Activated naive CD8-positive, alpha-beta T cell treated with anti-CD3 and anti-CD28 coated beads, Interleukin-2, amount 50 U/mL, for 24 hours (primary cell): Measurements from ENCODE around the gene SHCBP1.
"Not testable (repeated sequence)": the region's sequence is repeated elsewhere in the genome, so short reads cannot be mapped to it uniquely, and the experiment has no call there.

ENCODE experiments used
- ATAC-seq: fragments of 150-1000 bp; cut with Tn5 transposase; one replicate; pipeline ENCODE4 v1.10.0; 2021
- DNase-seq: peaks from one replicate; pipeline ENCODE4 v3.0.0; 2021
- H3K27ac Mint-ChIP-seq: one replicate; pipeline ENCODE4 v1.8.0; 2021; ENCODE audit warnings: mild to moderate bottlenecking, mixed read lengths
- H3K27me3 Mint-ChIP-seq: one replicate; pipeline ENCODE4 v1.8.0; 2021; ENCODE audit warnings: mixed read lengths
- H3K36me3 Mint-ChIP-seq: one replicate; pipeline ENCODE4 v1.8.0; 2021; ENCODE audit warnings: low read depth, mixed read lengths
- H3K4me1 Mint-ChIP-seq: one replicate; pipeline ENCODE4 v1.8.0; 2021; ENCODE audit warnings: mixed read lengths
- H3K4me3 Mint-ChIP-seq: one replicate; pipeline ENCODE4 v1.8.0; 2021; ENCODE audit warnings: mild to moderate bottlenecking, moderate library complexity, mixed read lengths
- H3K9me3 Mint-ChIP-seq: one replicate; pipeline ENCODE4 v1.8.0; 2021; ENCODE audit warnings: mixed read lengths

SHCBP1 gene

GRCh38 chr16:46624862-46625261, 3.7 kb upstream of the SHCBP1 start:
- not testable (repeated sequence) for H3K27me3 Mint-ChIP-seq, DNase-seq, H3K27ac Mint-ChIP-seq, H3K9me3 Mint-ChIP-seq, H3K4me3 Mint-ChIP-seq, H3K36me3 Mint-ChIP-seq, ATAC-seq
- peaks cover 19% of the 10 kb centered on the region for H3K4me1 Mint-ChIP-seq

GRCh38 chr16:46623707-46624106, 2.5 kb upstream of the SHCBP1 start:
- not testable (repeated sequence) for DNase-seq, H3K4me3 Mint-ChIP-seq, H3K36me3 Mint-ChIP-seq, H3K9me3 Mint-ChIP-seq, ATAC-seq, H3K27me3 Mint-ChIP-seq, H3K27ac Mint-ChIP-seq
- peaks cover 19% of the 10 kb centered on the region for H3K4me1 Mint-ChIP-seq

GRCh38 chr16:46623246-46623645, 2.1 kb upstream of the SHCBP1 start:
- not testable (repeated sequence) for H3K27me3 Mint-ChIP-seq, DNase-seq, H3K9me3 Mint-ChIP-seq, H3K4me3 Mint-ChIP-seq, ATAC-seq, H3K27ac Mint-ChIP-seq
- H3K36me3 Mint-ChIP-seq = peaks cover 10% of the 10 kb centered on the region
- peaks cover 19% of the 10 kb centered on the region for H3K4me1 Mint-ChIP-seq

- Mint-ChIP-seq H3K27me3 (no peaks in the 10 kb centered on the region), H3K4me3 (peak overlapping the region; percentile 94), H3K36me3 (peaks cover 18% of the 10 kb centered on the region), H3K27ac (no peak overlapping the region), H3K9me3 (no peaks in the 10 kb centered on the region), H3K4me1 (peaks cover 19% of the 10 kb centered on the region)
- ATAC-seq (no peak), DNase-seq (no peak)
These were observed 926 bp upstream of the SHCBP1 start for GRCh38 chr16:46621934-46622676.

GRCh38 chr16:46620266-46621005, 743 bp downstream of the SHCBP1 start:
- peaks cover 19% of the 10 kb centered on the region for H3K4me1 Mint-ChIP-seq
- no peak for ATAC-seq

GRCh38 chr16:46618516-46618915, 2.7 kb downstream of the SHCBP1 start:
- peaks cover 19% of the 10 kb centered on the region for H3K4me1 Mint-ChIP-seq
- H3K9me3 Mint-ChIP-seq = no peaks in the 10 kb centered on the region
- H3K4me3 Mint-ChIP-seq = no peak overlapping the region
- H3K27ac Mint-ChIP-seq = no peak overlapping the region
- no peaks in the 10 kb centered on the region for H3K27me3 Mint-ChIP-seq
- peaks cover 39% of the 10 kb centered on the region for H3K36me3 Mint-ChIP-seq
- ATAC-seq = no peak
- DNase-seq = no peak

More at GRCh38 chr16:46620266-46621005, 743 bp downstream of the SHCBP1 start:
- no peaks in the 10 kb centered on the region for H3K9me3 Mint-ChIP-seq
- peak; percentile 19 for DNase-seq
- H3K27me3 Mint-ChIP-seq = no peaks in the 10 kb centered on the region
- peaks cover 29% of the 10 kb centered on the region for H3K36me3 Mint-ChIP-seq
- H3K27ac Mint-ChIP-seq = peak overlapping the region; percentile 80
- H3K4me3 Mint-ChIP-seq = peak overlapping the region; percentile 94

GRCh38 chr16:46614006-46614405, 7.2 kb downstream of the SHCBP1 start:
- DNase-seq (no peak), ATAC-seq (no peak)
- Mint-ChIP-seq H3K9me3 (no peaks in the 10 kb centered on the region), H3K4me3 (no peak overlapping the region), H3K4me1 (no peaks in the 10 kb centered on the region), H3K27me3 (no peaks in the 10 kb centered on the region), H3K27ac (no peak overlapping the region), H3K36me3 (peaks cover 47% of the 10 kb centered on the region)

GRCh38 chr16:46613352-46613751, 7.8 kb downstream of the SHCBP1 start:
- peaks cover 41% of the 10 kb centered on the region for H3K36me3 Mint-ChIP-seq
- DNase-seq = no peak
- no peak overlapping the region for H3K27ac Mint-ChIP-seq
- no peak overlapping the region for H3K4me3 Mint-ChIP-seq
- no peak for ATAC-seq
- H3K4me1 Mint-ChIP-seq = no peaks in the 10 kb centered on the region
- H3K9me3 Mint-ChIP-seq = no peaks in the 10 kb centered on the region
- no peaks in the 10 kb centered on the region for H3K27me3 Mint-ChIP-seq

GRCh38 chr16:46612121-46612520, 9.1 kb downstream of the SHCBP1 start:
- peaks cover 42% of the 10 kb centered on the region for H3K36me3 Mint-ChIP-seq
- no peak for DNase-seq
- ATAC-seq = no peak
- no peaks in the 10 kb centered on the region for H3K4me1 Mint-ChIP-seq
- no peaks in the 10 kb centered on the region for H3K27me3 Mint-ChIP-seq
- H3K4me3 Mint-ChIP-seq = no peak overlapping the region
- H3K27ac Mint-ChIP-seq = no peak overlapping the region
- H3K9me3 Mint-ChIP-seq = no peaks in the 10 kb centered on the region

- Mint-ChIP-seq H3K9me3 (no peaks in the 10 kb centered on the region), H3K27ac (no peak overlapping the region), H3K4me3 (no peak overlapping the region), H3K36me3 (peaks cover 42% of the 10 kb centered on the region), H3K27me3 (no peaks in the 10 kb centered on the region), H3K4me1 (no peaks in the 10 kb centered on the region)
- no peak for ATAC-seq
- no peak for DNase-seq
These were observed 13.7 kb downstream of the SHCBP1 start for GRCh38 chr16:46607529-46607928.

GRCh38 chr16:46606231-46606630, 14.9 kb downstream of the SHCBP1 start:
- Mint-ChIP-seq H3K4me3 (no peak overlapping the region), H3K4me1 (no peaks in the 10 kb centered on the region), H3K36me3 (peaks cover 51% of the 10 kb centered on the region), H3K27me3 (no peaks in the 10 kb centered on the region), H3K27ac (no peak overlapping the region), H3K9me3 (no peaks in the 10 kb centered on the region)
- no peak for ATAC-seq
- no peak for DNase-seq

GRCh38 chr16:46591257-46591656, 29.9 kb downstream of the SHCBP1 start:
- H3K27ac Mint-ChIP-seq = no peak overlapping the region
- no peaks in the 10 kb centered on the region for H3K27me3 Mint-ChIP-seq
- ATAC-seq (no peak), DNase-seq (no peak)
- H3K4me1 Mint-ChIP-seq = no peaks in the 10 kb centered on the region
- peaks cover 64% of the 10 kb centered on the region for H3K36me3 Mint-ChIP-seq
- no peak overlapping the region for H3K4me3 Mint-ChIP-seq
- H3K9me3 Mint-ChIP-seq = peaks cover 19% of the 10 kb centered on the region

- Mint-ChIP-seq H3K4me1 (peaks cover 4% of the 10 kb centered on the region), H3K36me3 (peaks cover 84% of the 10 kb centered on the region), H3K27ac (no peak overlapping the region), H3K9me3 (peaks cover 32% of the 10 kb centered on the region), H3K27me3 (no peaks in the 10 kb centered on the region), H3K4me3 (no peak overlapping the region)
- no peak for ATAC-seq
- no peak for DNase-seq
These were observed 35.1 kb downstream of the SHCBP1 start for GRCh38 chr16:46586011-46586577.

GRCh38 chr16:46583036-46583435, 38.1 kb downstream of the SHCBP1 start:
- Mint-ChIP-seq H3K27me3 (no peaks in the 10 kb centered on the region), H3K4me3 (no peak overlapping the region), H3K36me3 (peaks cover 62% of the 10 kb centered on the region), H3K9me3 (peaks cover 27% of the 10 kb centered on the region), H3K27ac (no peak overlapping the region), H3K4me1 (peaks cover 4% of the 10 kb centered on the region)
- ATAC-seq (no peak), DNase-seq (no peak)

GRCh38 chr16:46582313-46582712, 38.9 kb downstream of the SHCBP1 start:
- H3K4me1 Mint-ChIP-seq = peaks cover 4% of the 10 kb centered on the region
- H3K36me3 Mint-ChIP-seq = peaks cover 56% of the 10 kb centered on the region
- H3K27ac Mint-ChIP-seq = no peak overlapping the region
- DNase-seq (no peak), ATAC-seq (no peak)
- H3K27me3 Mint-ChIP-seq = no peaks in the 10 kb centered on the region
- no peak overlapping the region for H3K4me3 Mint-ChIP-seq
- peaks cover 21% of the 10 kb centered on the region for H3K9me3 Mint-ChIP-seq
